OCI-LY7 (cell line): ENCODE measurements around the gene SAP25. TPM values are rescaled to one million over a fixed set of nuclear protein-coding genes. Genes with fewer than 3 reads are reported as not detected.
A peak's percentile ranks its signal among the peaks of the same experiment; 100 is the strongest.

Experiments used
- BruUV-seq: library from RNA; stranded (reverse); fragments of 400-500 nt; replicated peaks from 2 replicates; lab custom pipeline; 2021; lab: Mats Ljungman, UMichigan
- CTCF ChIA-PET: fragments of 300-600 bp; sonication (Branson Sonifier 250); formaldehyde crosslinking; loops from one replicate; lab custom pipeline; 2022; ENCODE audit warnings: antibody characterized with exemption; ENCODE audit not compliant: unreplicated experiment; lab: Charles Lee
- POLR2A ChIA-PET: fragments of 300-600 bp; sonication (Branson Sonifier 250); formaldehyde crosslinking; loops from one replicate; lab custom pipeline; 2022; ENCODE audit warnings: antibody characterized with exemption; lab: Charles Lee
- DNase-seq: peaks from one replicate; pipeline ENCODE4 v3.0.0-alpha.2; 2015; ENCODE audit warnings: low spot score
- H2AFZ ChIP-seq: fragments of 200-600 bp; sonication (generic), shearing (Covaris generic); 2 replicates; pipeline ENCODE4 v1.6.1; 2014; ENCODE audit warnings: mild to moderate bottlenecking, antibody characterized with exemption, low read length, moderate library complexity
- H3K27ac ChIP-seq: fragments of 200-600 bp; sonication (generic); 2 replicates; pipeline ENCODE4 v1.5.1; 2014; ENCODE audit warnings: mixed run types, low read depth, mild to moderate bottlenecking, moderate library complexity, low read length, inconsistent platforms; ENCODE audit not compliant: poor library complexity, severe bottlenecking
- H3K36me3 ChIP-seq: fragments of 200-600 bp; sonication (generic); 2 replicates; pipeline ENCODE4 v1.6.1; 2014; ENCODE audit warnings: mild to moderate bottlenecking, antibody characterized with exemption, low read length, moderate library complexity, mixed read lengths; ENCODE audit not compliant: insufficient read depth
- H3K4me1 ChIP-seq: fragments of 200-600 bp; sonication (generic); 2 replicates; pipeline ENCODE4 v1.5.1; 2014; ENCODE audit warnings: mild to moderate bottlenecking, low read length; ENCODE audit not compliant: insufficient read depth, poor library complexity, severe bottlenecking
- H3K4me2 ChIP-seq: fragments of 200-600 bp; sonication (generic); 2 replicates; pipeline ENCODE4 v1.6.1; 2014; ENCODE audit warnings: mild to moderate bottlenecking, low read length
- H3K4me3 ChIP-seq: fragments of 200-600 bp; sonication (generic); 2 replicates; pipeline ENCODE4 v1.5.1; 2014; ENCODE audit warnings: mild to moderate bottlenecking, low read depth, low read length; ENCODE audit not compliant: poor library complexity, severe bottlenecking
- H3K79me2 ChIP-seq: fragments of 200-600 bp; sonication (generic); 2 replicates; pipeline ENCODE4 v1.6.1; 2016; ENCODE audit warnings: low read depth, mild to moderate bottlenecking, low read length, moderate library complexity, mixed read lengths; ENCODE audit not compliant: insufficient read depth
- H3K9me2 ChIP-seq: fragments of 200-600 bp; sonication (generic); 2 replicates; pipeline ENCODE4 v1.6.1; 2016; ENCODE audit warnings: mild to moderate bottlenecking, low read length, mixed read lengths; ENCODE audit not compliant: insufficient read depth
- H3K9me3 ChIP-seq: fragments of 200-600 bp; sonication (generic); 2 replicates; pipeline ENCODE4 v1.6.1; 2014; ENCODE audit warnings: mild to moderate bottlenecking, mixed run types, low read length, mixed read lengths
- H4K20me1 ChIP-seq: fragments of 200-600 bp; sonication (generic); 2 replicates; pipeline ENCODE4 v1.6.1; 2014; ENCODE audit warnings: mild to moderate bottlenecking, antibody characterized with exemption, low read length, moderate library complexity, mixed read lengths; ENCODE audit not compliant: insufficient read depth
- CTCF ChIP-seq: fragments of 200-600 bp; sonication (generic); conservative IDR thresholded peaks from 2 replicates; pipeline ENCODE4 v1.5.1; 2014; ENCODE audit warnings: mild to moderate bottlenecking, antibody characterized with exemption, low read length, moderate library complexity, mixed read lengths
- EZH2phosphoT487 ChIP-seq: fragments of 200-600 bp; sonication (generic); IDR thresholded peaks from 2 replicates; pipeline ENCODE4 v1.6.1; 2018; ENCODE audit warnings: low read depth, borderline replicate concordance, mild to moderate bottlenecking, mixed run types, antibody characterized with exemption, low read length, moderate library complexity, mixed read lengths
- intact Hi-C: fragments of 100-400 bp; cut with micrococcal nuclease; formaldehyde crosslinking; loops from one replicate; pipeline ENCODE4 v1.10.0; 2022; ENCODE audit not compliant: unreplicated experiment
- total RNA-seq, 2 experiments: library from RNA; depleted of rRNA in 1 of 2; stranded (reverse); fragments of >200 nt in 1 of 2; shearing (Covaris generic) in 1 of 2; gene quantifications; 2 replicates each; pipeline ENCODE4 v1.2.3, GENCODE V29; 2014 to 2022

The SAP25 gene
- total RNA-seq, 2 experiments from 2014 or later: 1.5 to 12.7 TPM

GRCh38 chr7:100546129-100546925, 27.4 kb downstream of the SAP25 start:
- ChIA-PET CTCF (no interaction called here), POLR2A (interaction anchor here (0.6 to 1.8 kb wide), 5 partner anchors 40 to 279 kb away, joined by 3 to 6 read pairs (median 3); partner anchors contain the start of genes FBXO24, LRCH4 and MOSPD3)
- BruUV-seq: no TSS peak
- Histone ChIP-seq H4K20me1 (no peaks in the 10 kb centered on the region), H3K4me3 (no peak overlapping the region), H3K9me2 (no peaks in the 10 kb centered on the region), H3K4me1 (peaks cover 93% of the 10 kb centered on the region), H3K4me2 (peak overlapping the region; percentile 65), H2AFZ (peak overlapping the region; percentile 77; the same call in 1 of the 2 replicates), H3K36me3 (peaks cover 13% of the 10 kb centered on the region), H3K9me3 (no peaks in the 10 kb centered on the region), H3K27ac (peak overlapping the region; percentile 46), H3K79me2 (peaks cover 46% of the 10 kb centered on the region; the same call in 1 of the 2 replicates)
- no peak for DNase-seq
- TF ChIP-seq CTCF: no peak
- no peak for TF ChIP-seq EZH2phosphoT487
- intact Hi-C loops: no loop called here

- Histone ChIP-seq H3K4me1 (peaks cover 96% of the 10 kb centered on the region), H3K27ac (peak overlapping the region; percentile 46), H3K4me3 (peak overlapping the region; percentile 22), H3K9me2 (no peaks in the 10 kb centered on the region), H3K9me3 (no peaks in the 10 kb centered on the region), H4K20me1 (no peaks in the 10 kb centered on the region), H3K79me2 (peaks cover 52% of the 10 kb centered on the region; the same call in 1 of the 2 replicates), H3K4me2 (peak overlapping the region; percentile 65), H2AFZ (peak overlapping the region; percentile 77), H3K36me3 (peaks cover 11% of the 10 kb centered on the region)
- intact Hi-C loops: no loop called here
- no peak for TF ChIP-seq EZH2phosphoT487
- 0 out of 2 replicates have a peak, but pooled peaks have one; percentile 26 for TF ChIP-seq CTCF
- ChIA-PET CTCF (no interaction called here), POLR2A (interaction anchor here (0.9 to 1.8 kb wide), 6 partner anchors 10 to 323 kb away, joined by 3 to 5 read pairs (median 3); partner anchors contain the start of genes FBXO24, LRCH4 and MOSPD3)
- BruUV-seq: no TSS peak
- DNase-seq: peak; percentile 50
These were observed 28.2 kb downstream of the SAP25 start for GRCh38 chr7:100545360-100546128.
